ENCODE measurements around the gene TMC6.
"Not testable (repeated sequence)": the region's sequence is repeated elsewhere in the genome, so short reads cannot be mapped to it uniquely, and the experiment has no call there.

The TMC6 gene

GRCh38 chr17:78111016-78111726 is 17.4 kb downstream of the TMC6 start:
- DNase-seq (ENCODE audit: low read depth), result no peak

DNA sequence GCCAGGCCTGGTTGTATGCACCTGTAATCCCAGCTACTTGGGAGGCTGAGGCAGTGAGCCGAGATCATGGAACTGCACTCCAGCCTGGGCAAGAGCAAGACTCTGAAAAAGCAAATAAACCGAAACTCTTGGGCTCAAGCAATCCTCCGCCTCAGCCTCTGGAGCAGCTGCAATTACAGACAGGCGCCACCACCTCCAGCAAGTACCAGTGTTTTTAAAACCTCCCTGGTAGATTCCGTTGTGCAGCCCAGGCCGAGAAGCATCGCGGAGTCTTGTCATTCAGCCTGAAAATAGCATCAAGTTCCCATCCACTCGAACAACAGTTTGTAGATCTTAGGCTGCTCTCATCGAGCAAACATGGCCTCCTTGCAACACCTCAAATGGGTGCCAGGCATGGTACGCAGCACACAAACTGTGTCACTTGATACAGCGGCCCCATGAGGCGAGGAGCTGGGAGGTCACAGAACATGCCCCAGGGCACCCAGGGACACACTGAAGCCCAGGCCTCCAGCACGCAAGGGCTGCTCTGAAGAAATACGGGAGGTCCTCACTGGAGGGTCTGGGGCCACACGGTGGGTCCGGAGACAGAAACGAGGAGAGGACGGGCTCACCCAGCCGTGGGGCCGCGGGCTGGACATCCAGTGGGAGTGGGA is 18.1 kb downstream of the TMC6 start:
- no peak for DNase-seq (ENCODE audit: low read depth)

- no peak for DNase-seq (ENCODE audit: low read depth)
These were observed 19.1 kb downstream of the TMC6 start for GRCh38 chr17:78109489-78109761.

DNA sequence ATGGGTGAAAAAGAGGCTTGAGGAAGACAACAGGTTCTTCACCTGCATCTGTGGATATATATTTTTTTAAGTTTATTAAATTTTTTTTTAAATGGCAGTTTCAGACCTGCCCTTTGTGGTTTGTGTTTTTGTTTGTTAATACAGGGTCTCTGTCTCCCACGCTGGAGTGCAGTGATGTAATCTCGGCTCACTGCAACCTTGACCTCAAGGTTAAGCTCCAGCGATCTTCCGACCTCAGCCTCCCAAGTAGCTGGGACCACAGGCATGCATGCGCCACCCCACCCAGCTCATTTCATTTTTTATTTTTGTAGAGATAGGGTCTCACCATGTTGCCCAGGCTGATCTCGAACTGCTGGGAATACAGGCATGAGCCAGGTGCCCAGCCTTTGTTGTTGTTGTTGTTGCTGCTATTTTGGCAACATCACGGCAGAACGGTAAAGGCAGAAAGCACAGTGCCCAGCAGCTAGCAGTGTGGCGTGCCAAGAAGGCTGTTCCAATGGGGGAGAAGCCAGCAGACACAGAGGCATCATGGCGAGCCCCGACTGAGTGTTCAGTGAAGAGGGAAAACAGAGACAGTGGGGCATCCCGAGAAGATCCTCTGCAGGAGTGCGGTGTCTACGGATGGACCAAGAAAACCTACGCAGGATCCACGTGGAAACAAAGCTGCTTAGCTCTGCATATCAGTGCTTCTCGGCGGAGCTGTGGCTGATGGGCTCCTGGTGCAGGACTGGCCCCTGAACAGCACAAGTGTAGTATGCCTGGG is 19.6 kb downstream of the TMC6 start:
- DNase-seq (ENCODE audit: low read depth), result no peak

DNA sequence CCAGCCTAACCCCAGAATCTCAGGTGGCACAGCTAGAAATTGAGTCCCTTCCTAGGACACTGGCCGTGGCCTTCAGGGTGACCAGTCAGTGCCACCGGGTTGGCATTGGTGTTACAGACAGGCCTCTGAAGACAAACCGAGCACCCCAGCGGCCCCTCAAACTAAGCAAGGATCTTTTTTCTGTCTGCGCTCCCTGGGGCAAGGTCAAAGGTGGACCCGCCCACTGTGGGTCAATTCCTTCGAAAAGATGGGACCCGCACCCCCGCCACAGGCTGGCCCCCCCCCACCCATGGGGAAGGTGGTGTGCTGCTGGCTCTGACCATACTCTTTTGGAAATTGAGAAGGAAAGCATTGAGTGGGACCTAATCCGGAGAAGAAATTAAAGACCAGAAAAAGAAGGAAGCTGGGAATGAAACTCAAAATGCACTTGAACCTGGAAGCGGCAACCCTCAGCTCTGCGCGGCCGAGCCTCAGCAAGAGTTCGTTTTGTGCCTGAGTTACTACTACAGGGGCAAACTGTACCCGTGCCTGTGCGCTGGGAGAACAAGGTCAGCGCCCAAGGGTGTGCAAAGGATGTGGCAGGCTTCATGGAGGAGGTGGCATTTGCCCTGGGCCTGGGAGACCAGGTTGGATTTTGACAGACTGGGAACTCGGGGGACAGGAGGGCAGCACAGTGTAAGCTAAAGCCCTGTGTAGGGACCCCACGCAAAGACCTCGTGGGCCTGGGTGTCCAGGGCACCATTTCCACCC is 20.4 kb downstream of the TMC6 start:
- no peak for DNase-seq (ENCODE audit: low read depth)

DNA sequence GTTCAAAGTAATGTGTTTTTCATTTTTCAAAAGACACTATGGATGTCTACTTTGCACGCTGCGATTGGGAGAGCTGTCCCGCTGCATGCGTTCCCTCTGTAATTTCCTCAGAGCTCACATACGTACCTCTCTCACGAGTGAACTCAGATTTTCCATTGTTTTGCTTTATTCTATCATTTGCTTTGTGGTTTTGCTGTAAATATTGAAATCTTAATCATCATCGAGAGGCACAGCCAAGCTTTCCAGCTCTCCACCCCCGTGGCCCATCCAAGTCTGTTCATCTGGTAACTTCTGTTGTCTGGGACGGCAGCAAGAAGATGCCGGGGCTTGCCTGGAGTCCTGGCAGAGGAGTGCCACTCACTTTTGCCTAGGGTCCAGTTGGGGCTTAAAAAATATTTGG is 21.1 kb downstream of the TMC6 start:
- no peak for DNase-seq (ENCODE audit: low read depth)

- no peak for DNase-seq (ENCODE audit: low read depth)
These were observed 22.3 kb downstream of the TMC6 start for GRCh38 chr17:78106211-78106610.

DNA sequence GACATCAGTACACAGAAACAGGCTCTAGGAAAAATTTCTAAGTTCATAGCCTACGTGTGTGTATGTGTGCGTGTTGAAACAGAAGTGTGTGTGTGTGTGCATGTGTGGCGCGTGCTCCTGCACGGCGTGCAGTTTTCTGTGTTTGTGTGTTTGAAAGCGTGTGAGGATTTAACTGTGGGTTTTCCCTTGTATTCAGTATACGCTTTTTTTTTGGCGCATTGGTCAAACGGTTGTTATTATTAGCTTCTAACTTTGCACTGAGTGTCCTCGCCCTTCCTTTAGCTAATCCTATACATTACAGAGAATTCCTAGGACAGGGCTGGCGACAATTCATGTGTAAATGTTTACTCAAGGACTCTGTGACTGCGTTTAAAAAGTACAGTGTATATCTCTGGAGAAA is 23.0 kb downstream of the TMC6 start:
- no peak for DNase-seq (ENCODE audit: low read depth)

DNA sequence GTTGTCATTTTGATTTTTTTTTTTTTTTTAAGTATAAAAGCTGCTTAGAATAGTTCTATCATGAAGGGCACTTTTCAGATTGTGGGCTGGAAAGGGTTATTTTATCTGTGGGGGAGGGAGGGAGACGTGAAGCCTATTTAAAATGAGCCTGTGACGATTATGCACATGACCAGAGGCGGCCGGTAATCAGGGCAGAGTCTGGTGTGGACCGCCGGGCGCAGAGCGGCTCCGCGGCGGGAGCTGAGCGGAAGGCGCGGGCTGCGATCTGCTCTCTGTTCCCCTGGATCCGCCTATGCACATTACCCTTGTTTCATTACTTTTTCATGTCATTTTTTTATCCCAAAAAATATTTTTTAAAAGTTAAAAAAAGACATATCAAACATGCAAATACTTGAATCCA is 23.5 kb downstream of the TMC6 start:
- DNase-seq (ENCODE audit: low read depth), result no peak

- no peak for DNase-seq (ENCODE audit: low read depth)
These were observed 24.0 kb downstream of the TMC6 start for GRCh38 chr17:78104540-78104941.

- no peak for DNase-seq (ENCODE audit: low read depth)
These were observed 25.2 kb downstream of the TMC6 start for GRCh38 chr17:78103311-78103710.

DNA sequence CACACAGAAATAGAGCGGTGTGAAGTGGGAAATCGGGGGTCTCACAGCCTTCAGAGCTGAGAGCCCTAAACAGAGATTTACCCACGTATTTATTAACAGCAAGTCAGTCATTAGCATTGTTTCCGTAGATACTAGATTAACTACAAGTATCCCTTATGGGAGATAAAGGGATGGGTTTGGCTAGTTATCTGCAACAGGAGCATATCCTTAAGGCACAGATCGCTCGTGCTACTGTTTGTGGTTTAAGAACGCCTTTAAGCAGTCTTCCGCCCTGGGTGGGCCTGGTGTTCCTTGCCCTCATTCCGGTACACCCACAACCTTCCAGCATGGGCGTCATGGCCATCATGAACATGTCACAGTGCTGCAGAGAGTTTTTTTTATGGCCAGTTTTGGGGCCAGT is 27.0 kb downstream of the TMC6 start:
- DNase-seq (ENCODE audit: low read depth), result no peak

DNA sequence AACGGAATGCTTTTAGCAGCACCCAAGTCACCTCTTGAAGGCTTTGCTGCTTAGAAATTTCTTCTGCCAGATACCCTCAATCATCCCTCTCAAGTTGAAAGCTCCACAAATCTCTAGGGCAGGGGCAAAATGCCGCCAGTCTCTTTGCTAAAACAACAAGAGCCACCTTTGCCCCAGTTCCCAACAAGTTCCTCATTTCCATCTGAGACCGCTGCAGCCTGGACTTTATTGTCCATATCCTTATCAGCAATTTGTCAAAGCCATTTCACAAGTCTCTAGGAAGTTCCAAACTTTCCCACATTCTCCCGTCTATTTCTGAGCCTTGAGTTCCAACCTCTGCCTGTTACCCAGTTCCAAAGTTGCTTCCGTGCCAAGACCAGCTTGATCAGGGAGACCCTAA is 27.4 kb downstream of the TMC6 start:
- no peak for DNase-seq (ENCODE audit: low read depth)

- DNase-seq (ENCODE audit: low read depth), result no peak
These were observed 32.5 kb downstream of the TMC6 start for GRCh38 chr17:78096093-78096492.

- DNase-seq (ENCODE audit: low read depth), result no peak
These were observed 33.5 kb downstream of the TMC6 start for GRCh38 chr17:78095035-78095434.

DNA sequence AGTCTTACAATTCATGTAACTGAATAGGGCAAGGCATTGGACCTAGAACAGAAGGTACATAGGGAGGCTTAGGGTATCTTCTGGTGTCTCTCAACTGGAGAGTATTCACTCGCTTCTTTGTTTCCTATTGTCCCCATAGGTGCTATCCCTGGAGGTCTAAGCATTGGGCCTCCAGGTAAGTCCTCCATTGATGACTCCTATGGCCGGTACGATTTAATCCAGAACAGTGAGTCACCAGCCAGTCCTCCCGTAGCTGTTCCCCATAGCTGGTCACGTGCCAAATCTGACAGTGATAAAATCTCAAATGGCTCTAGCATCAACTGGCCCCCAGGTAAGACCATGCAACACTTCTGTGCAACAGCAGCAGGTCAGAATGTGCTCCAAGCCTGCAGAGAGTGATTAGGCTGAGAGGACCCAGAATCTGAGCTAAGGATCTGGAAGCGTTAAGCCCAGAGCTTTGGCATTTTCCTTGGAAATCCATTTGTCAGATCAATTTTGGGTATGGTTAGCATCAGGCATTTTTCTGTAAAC is 35.7 kb downstream of the TMC6 start:
- no peak for DNase-seq (ENCODE audit: low read depth)

DNA sequence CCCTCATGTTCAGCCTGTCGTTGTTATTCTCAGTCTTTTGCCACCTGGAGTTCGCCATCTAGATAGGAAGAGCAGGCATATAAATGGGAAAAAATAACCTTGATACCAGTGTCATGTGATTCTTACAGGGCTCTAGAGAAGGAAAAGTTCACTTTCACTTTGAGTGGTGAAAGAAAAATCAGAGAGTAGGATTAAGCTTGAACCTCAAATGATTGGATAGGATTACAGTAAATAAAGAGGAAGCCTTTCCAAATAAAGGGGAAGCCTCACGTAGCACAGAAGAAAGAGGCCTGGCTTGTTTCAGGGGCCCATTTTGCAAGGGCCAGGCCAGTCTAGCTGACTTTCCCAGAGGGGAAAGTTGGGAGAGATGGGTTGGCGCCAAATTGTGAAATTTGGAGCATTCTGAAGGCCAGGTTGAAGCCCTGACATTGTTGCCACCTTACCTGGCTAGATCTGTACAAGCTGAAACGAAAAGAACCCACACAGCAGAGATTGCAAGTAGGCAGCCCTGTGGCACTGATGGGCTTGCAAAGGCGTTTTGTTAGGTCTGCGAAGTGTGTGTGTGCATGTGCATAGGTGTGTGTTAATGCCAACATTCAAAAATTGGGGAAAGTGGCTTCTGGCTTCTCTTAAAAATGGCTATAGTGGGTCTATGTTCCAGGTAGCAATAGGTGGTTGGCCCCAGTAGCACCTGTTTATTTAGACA is 38.8 kb downstream of the TMC6 start:
- no peak for DNase-seq (ENCODE audit: low read depth)

DNA sequence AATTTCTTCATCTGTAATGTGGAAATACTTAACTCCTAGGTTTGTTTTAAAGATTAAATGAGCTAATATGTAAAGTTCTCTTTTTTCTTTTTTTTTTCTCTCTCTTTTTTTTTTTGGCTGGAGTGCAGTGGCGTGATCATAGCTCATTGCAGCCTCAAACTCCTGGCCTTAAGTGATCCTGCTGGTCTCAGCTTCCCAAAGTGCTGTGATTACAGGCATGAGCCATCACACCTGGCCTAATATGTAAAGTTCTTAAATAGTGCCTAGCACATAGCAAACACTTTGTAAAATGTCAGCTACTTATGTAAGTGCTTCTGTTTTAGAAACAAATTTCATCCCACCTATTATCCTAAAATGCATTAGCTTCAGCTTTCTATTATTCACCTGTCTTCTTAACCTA is 40.0 kb downstream of the TMC6 start:
- no peak for DNase-seq (ENCODE audit: low read depth)

- no peak for DNase-seq (ENCODE audit: low read depth)
These were observed 41.8 kb downstream of the TMC6 start for GRCh38 chr17:78086740-78087139.

DNA sequence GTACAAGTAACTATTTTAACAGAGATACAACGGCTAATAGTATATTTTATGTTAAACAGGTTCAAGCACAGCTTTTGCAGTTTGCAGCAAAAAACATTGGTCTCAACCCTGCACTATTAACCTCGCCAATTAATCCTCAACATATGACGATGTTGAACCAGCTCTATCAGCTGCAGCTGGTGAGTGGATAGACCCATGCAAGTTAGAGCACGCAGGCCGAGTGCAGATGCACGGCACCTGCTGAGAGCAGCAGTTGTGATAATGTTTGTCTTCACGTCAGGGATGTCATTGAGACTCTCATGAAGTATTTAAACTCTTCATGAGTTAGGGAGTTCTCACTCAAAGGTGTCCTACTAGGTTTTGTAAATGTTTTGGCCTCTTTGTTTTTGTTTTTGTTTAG is 45.6 kb downstream of the TMC6 start:
- DNase-seq (ENCODE audit: low read depth), result no peak

DNA sequence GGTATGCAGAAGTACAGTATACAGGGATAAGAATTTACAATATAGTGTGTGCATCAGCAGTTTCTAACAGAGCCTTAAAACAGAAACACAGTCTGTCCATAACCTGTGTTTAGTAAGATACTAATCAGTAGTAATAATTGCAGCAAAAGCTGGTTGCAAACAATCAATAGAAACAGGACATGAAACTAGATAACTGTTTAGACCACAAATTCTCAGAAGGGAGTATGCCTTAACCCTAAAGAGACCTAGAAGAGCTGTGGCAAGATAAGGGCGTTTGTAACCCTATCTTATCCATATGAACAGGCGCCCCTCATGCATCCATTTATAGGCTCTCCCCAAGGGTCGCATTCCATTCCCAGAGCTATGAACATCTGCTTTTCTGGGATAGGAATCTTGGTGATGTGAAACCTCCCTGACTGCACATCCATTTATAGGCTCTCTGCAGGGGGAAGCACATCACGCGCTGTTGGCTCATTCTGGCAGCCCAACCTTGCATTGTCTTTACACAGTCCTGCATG is 46.1 kb downstream of the TMC6 start:
- not testable (repeated sequence) for DNase-seq (ENCODE audit: low read depth)

- no peak for DNase-seq (ENCODE audit: low read depth)
These were observed 47.0 kb downstream of the TMC6 start for GRCh38 chr17:78081551-78081950.

Measured in stimulated activated CD8-positive, alpha-beta memory T cell treated with anti-CD3 and anti-CD28 coated beads, Interleukin-4, amount 100 ng/mL, for 24 hours (primary cell).